PC-9 (cell line): ENCODE data around the gene CAMKMT. TPM values are rescaled to one million over a fixed set of nuclear protein-coding genes. Genes with fewer than 3 reads are reported as not detected.

Experiments used
- BruUV-seq: library from RNA; stranded (reverse); fragments of 400-500 nt; replicated peaks from 2 replicates; lab custom pipeline; 2021; lab: Mats Ljungman, UMichigan
- CTCF ChIA-PET: fragments of 300-600 bp; sonication (Branson Sonifier 250); formaldehyde crosslinking; loops from one replicate; lab custom pipeline; 2022; ENCODE audit warnings: antibody characterized with exemption; lab: Charles Lee
- POLR2A ChIA-PET: fragments of 300-600 bp; sonication (Branson Sonifier 250); formaldehyde crosslinking; loops from one replicate; lab custom pipeline; 2022; ENCODE audit warnings: antibody characterized with exemption; ENCODE audit not compliant: unreplicated experiment; lab: Charles Lee
- DNase-seq, 2 experiments: peaks; one replicate each; pipeline versions ENCODE4 v3.0.0 to v3.0.0-alpha.2; 2015 to 2022; ENCODE audit warnings: mixed read lengths in 1 of 2
- H2AFZ ChIP-seq: fragments of 200-600 bp; sonication (generic); 2 replicates; pipeline ENCODE4 v1.8.1; 2017; ENCODE audit warnings: antibody characterized with exemption
- H3F3A ChIP-seq: fragments of 200-600 bp; sonication (generic); 2 replicates; pipeline ENCODE4 v1.8.1; 2017; ENCODE audit warnings: antibody characterized with exemption, mild to moderate bottlenecking, low read depth; ENCODE audit not compliant: insufficient read depth
- H3K27ac ChIP-seq: fragments of 200-600 bp; sonication (generic); 2 replicates; pipeline ENCODE4 v1.6.1; 2016; ENCODE audit warnings: mixed run types
- H3K27me3 ChIP-seq: fragments of 200-600 bp; sonication (generic); 2 replicates; pipeline ENCODE4 v1.6.1; 2016; ENCODE audit warnings: low read depth, mixed run types; ENCODE audit not compliant: insufficient read depth
- H3K36me3 ChIP-seq: fragments of 200-600 bp; sonication (generic); 2 replicates; pipeline ENCODE4 v1.6.1; 2016; ENCODE audit warnings: low read depth, mixed run types
- H3K4me1 ChIP-seq: fragments of 200-600 bp; sonication (generic); replicated peaks from 2 replicates; pipeline ENCODE4 v1.6.1; 2016; ENCODE audit warnings: mixed run types; ENCODE audit not compliant: insufficient read depth
- H3K4me2 ChIP-seq: fragments of 200-600 bp; sonication (generic); 2 replicates; pipeline ENCODE4 v1.6.1; 2017; ENCODE audit warnings: mixed run types
- H3K4me3 ChIP-seq: fragments of 200-600 bp; sonication (generic); 2 replicates; pipeline ENCODE4 v1.6.1; 2016; ENCODE audit warnings: mixed run types
- H3K79me2 ChIP-seq: fragments of 200-600 bp; sonication (generic); 2 replicates; pipeline ENCODE4 v1.6.1; 2017; ENCODE audit warnings: low read depth, mixed run types
- H3K9me2 ChIP-seq: fragments of 200-600 bp; sonication (generic); 2 replicates; pipeline ENCODE4 v1.8.1; 2017; ENCODE audit warnings: mild to moderate bottlenecking; ENCODE audit not compliant: insufficient read depth
- H3K9me3 ChIP-seq: fragments of 200-600 bp; sonication (generic); 2 replicates; pipeline ENCODE4 v1.8.1; 2016; ENCODE audit warnings: low read depth; ENCODE audit not compliant: insufficient read depth
- H4K20me1 ChIP-seq: fragments of 200-600 bp; sonication (generic); 2 replicates; pipeline ENCODE4 v1.8.1; 2017; ENCODE audit not compliant: insufficient read depth
- EZH2 ChIP-seq: fragments of 200-600 bp; sonication (generic); IDR thresholded peaks from 2 replicates; pipeline ENCODE4 v1.8.0; 2017; ENCODE audit warnings: antibody characterized with exemption, low read depth
- intact Hi-C: fragments of 100-400 bp; cut with micrococcal nuclease; formaldehyde crosslinking; loops from one replicate; pipeline ENCODE4 v1.10.0; 2022; ENCODE audit not compliant: unreplicated experiment
- total RNA-seq: library from RNA; stranded (reverse); gene quantifications from 2 replicates; pipeline ENCODE4 v1.2.3, GENCODE V29; 2021
- TF ChIP-seq, protein P1 (sequence below): fragments of 200-600 bp; sonication (generic); conservative IDR thresholded peaks from 2 replicates; pipeline ENCODE4 v1.6.1; 2017; ENCODE audit warnings: mixed run types, antibody characterized with exemption, mild to moderate bottlenecking, moderate library complexity

CAMKMT gene
- total RNA-seq, 1 experiment from 2014 or later, result 17.9 TPM

DNA sequence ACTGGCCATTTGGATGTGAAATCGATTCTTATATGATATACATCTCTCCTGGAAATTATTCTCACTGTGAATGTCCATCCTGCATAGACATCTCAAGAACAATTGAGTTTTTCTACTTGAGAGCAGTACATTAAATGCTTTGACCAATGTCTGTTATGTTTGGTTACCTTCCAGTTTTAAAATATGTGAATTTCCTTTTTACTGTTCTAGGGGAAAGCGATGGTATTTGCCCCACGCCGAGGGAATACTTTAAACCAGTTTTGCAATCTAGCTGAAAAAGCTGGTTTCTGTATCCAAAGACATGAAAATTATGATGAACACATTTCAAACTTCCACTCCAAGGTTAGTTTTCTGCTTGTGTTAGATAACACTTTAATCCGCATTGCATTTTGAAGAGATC lies 404.5 kb downstream of the CAMKMT start:
- intact Hi-C loops, result no loop called here
- no peak overlapping the region for H3K27ac ChIP-seq
- POLR2A ChIA-PET, result no interaction called here
- H3K27me3 ChIP-seq, result no peaks in the 10 kb centered on the region
- no peaks in the 10 kb centered on the region for H3K9me2 ChIP-seq
- no peak overlapping the region for H3K4me2 ChIP-seq
- H3F3A ChIP-seq, result no peaks in the 10 kb centered on the region
- H3K4me1 ChIP-seq, result no peaks in the 10 kb centered on the region
- H3K36me3 ChIP-seq, result no peaks in the 10 kb centered on the region
- H3K9me3 ChIP-seq, result no peaks in the 10 kb centered on the region
- no peaks in the 10 kb centered on the region for H4K20me1 ChIP-seq
- BruUV-seq, result no TSS peak
- CTCF ChIA-PET, result interaction anchor here (0.6 kb wide), 1 partner anchor 407 kb away, joined by 3 read pairs; no protein-coding TSS in a partner anchor
- no peak for TF ChIP-seq EZH2
- TF ChIP-seq, protein P1, sequence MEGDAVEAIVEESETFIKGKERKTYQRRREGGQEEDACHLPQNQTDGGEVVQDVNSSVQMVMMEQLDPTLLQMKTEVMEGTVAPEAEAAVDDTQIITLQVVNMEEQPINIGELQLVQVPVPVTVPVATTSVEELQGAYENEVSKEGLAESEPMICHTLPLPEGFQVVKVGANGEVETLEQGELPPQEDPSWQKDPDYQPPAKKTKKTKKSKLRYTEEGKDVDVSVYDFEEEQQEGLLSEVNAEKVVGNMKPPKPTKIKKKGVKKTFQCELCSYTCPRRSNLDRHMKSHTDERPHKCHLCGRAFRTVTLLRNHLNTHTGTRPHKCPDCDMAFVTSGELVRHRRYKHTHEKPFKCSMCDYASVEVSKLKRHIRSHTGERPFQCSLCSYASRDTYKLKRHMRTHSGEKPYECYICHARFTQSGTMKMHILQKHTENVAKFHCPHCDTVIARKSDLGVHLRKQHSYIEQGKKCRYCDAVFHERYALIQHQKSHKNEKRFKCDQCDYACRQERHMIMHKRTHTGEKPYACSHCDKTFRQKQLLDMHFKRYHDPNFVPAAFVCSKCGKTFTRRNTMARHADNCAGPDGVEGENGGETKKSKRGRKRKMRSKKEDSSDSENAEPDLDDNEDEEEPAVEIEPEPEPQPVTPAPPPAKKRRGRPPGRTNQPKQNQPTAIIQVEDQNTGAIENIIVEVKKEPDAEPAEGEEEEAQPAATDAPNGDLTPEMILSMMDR, result no peak
- DNase-seq, result no peak
- no peak overlapping the region for H2AFZ ChIP-seq
- no peaks in the 10 kb centered on the region for H3K79me2 ChIP-seq
- H3K4me3 ChIP-seq, result no peak overlapping the region

DNA sequence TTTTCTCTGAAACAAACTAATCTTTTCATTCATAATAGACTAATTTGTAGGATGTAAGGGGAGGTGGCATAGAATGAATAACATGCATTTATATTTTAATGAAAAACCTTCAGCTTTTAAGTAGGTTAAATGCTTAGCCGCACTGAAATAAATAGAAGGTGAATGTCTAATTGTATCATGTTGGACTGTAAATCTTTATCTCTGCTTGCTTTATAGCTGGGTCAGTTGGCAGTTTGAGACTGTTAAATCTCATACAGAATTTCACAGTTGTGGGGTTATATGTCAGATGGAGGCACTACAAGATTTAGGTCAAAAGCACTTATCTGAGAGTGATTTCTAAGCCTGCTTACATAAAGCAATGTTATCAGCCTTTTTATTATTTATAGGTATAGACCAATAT lies 405.0 kb downstream of the CAMKMT start:
- CTCF ChIA-PET, result no interaction called here
- intact Hi-C loops, result no loop called here

DNA sequence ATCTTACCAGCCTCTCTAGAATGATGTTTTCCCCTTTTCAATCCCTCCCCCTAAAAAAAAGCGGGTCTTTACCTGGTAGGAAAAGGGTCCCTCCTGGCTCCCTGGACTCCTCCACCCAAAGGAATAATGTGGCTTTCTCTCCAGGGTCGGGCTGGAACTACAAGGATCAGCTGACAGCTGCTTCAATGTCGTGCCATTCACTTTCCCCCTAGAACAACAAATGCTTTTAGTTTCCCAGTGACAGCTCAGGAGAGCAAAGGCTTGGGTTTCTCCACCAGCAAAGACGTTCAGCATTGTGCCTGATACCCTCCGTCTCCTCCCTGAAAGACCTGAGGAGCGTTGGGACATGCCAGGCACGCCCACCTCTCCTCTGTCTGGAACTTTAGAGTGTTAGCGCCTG lies 405.9 kb downstream of the CAMKMT start:
- CTCF ChIA-PET, result no interaction called here
- Histone ChIP-seq H3K4me3 (no peak overlapping the region), H3K4me2 (no peak overlapping the region), H2AFZ (no peak overlapping the region), H3K9me3 (no peaks in the 10 kb centered on the region), H3K36me3 (no peaks in the 10 kb centered on the region), H3K4me1 (no peaks in the 10 kb centered on the region), H3K9me2 (no peaks in the 10 kb centered on the region), H3K27me3 (no peaks in the 10 kb centered on the region), H3K27ac (no peak overlapping the region), H3F3A (no peaks in the 10 kb centered on the region), H3K79me2 (no peaks in the 10 kb centered on the region), H4K20me1 (no peaks in the 10 kb centered on the region)
- POLR2A ChIA-PET, result no interaction called here
- intact Hi-C loops, result no loop called here
- no TSS peak for BruUV-seq
- TF ChIP-seq, protein P1, result no peak
- no peak for TF ChIP-seq EZH2
- DNase-seq, result no peak

More for the DNA sequence above, 405.0 kb downstream of the CAMKMT start:
- H4K20me1 ChIP-seq, result no peaks in the 10 kb centered on the region
- H3K36me3 ChIP-seq, result no peaks in the 10 kb centered on the region
- H3K4me1 ChIP-seq, result no peaks in the 10 kb centered on the region
- no peak overlapping the region for H3K4me3 ChIP-seq
- H3K79me2 ChIP-seq, result no peaks in the 10 kb centered on the region
- H3F3A ChIP-seq, result no peaks in the 10 kb centered on the region
- POLR2A ChIA-PET, result no interaction called here
- H3K9me2 ChIP-seq, result no peaks in the 10 kb centered on the region
- no peak for DNase-seq
- H3K4me2 ChIP-seq, result no peak overlapping the region
- H3K27me3 ChIP-seq, result no peaks in the 10 kb centered on the region
- TF ChIP-seq, protein P1, result no peak
- TF ChIP-seq EZH2, result no peak
- BruUV-seq, result no TSS peak
- no peaks in the 10 kb centered on the region for H3K9me3 ChIP-seq
- H3K27ac ChIP-seq, result no peak overlapping the region
- H2AFZ ChIP-seq, result no peak overlapping the region
